ENCODE measurements around the gene SPATA20.

Gene SPATA20

DNA sequence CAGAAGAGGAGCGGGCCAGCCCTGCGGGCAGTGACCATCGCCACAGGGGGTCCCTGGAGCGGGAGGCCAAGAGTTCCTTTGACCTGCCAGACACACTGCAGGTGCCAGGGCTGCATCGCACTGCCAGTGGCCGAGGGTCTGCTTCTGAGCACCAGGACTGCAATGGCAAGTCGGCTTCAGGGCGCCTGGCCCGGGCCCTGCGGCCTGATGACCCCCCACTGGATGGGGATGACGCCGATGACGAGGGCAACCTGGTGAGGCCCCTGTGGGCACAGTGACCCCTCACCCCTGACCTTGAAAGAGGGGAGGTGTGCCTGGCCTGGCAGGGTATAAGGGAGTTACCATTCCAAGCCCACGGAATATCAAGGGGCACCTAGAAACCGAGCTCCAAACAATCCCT lies 52.6 kb downstream of the SPATA20 start:
- DNase-seq (ENCODE audit: low read depth in 2 of 2), result no peak

- DNase-seq (ENCODE audit: low read depth in 2 of 2), result no peak
Observed at GRCh38 chr17:50601823-50602375, 54.9 kb downstream of the SPATA20 start.

DNA sequence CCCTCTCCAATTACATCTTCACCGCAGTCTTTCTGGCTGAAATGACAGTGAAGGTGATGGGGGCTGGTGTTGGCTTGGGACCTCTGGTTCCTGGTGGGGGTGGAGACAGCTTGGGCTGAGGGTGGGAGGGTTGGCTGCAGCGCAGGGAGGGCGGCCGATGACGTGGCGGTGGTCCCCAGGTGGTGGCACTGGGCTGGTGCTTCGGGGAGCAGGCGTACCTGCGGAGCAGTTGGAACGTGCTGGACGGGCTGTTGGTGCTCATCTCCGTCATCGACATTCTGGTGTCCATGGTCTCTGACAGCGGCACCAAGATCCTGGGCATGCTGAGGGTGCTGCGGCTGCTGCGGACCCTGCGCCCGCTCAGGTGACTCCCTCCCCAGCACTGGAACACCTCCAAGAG lies 55.9 kb downstream of the SPATA20 start:
- DNase-seq (ENCODE audit: low read depth in 2 of 2), result no peak

GRCh38 chr17:50603340-50603739 lies 56.4 kb downstream of the SPATA20 start:
- no peak for DNase-seq (ENCODE audit: low read depth in 2 of 2)

GRCh38 chr17:50604513-50604912 lies 57.5 kb downstream of the SPATA20 start:
- DNase-seq (ENCODE audit: low read depth in 2 of 2), result no peak

- DNase-seq (ENCODE audit: low read depth in 2 of 2), result no peak
Observed at GRCh38 chr17:50605429-50605828, 58.5 kb downstream of the SPATA20 start.
